ENCODE data around the gene RAP1GAP2. TPM values are rescaled to one million over a fixed set of nuclear protein-coding genes. Genes with fewer than 3 reads are reported as not detected.

The RAP1GAP2 gene
- total RNA-seq, 4 donors from 2014 or later = 4.6 to 8.0 (median 5.6) TPM

DNA sequence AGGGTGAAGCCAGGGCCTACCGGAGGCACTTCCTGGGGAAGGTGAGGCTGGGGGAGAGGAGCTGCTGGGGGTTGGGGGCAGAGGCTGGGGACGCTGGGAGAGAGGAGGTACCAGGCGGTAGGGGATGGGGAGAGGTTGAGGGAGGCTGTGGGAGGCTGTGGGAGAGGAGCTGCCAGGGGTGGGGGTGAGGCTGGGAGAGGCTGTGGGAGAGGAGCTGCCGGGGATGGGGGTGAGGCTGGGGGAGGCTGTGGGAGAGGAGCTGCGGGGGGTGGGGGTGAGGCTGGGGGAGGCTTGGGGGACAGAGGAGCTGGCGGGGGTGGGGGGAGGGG lies 167.8 kb downstream of the RAP1GAP2 start:
- ATAC-seq (ENCODE audit: low FRiP score) (no peak), DNase-seq (ENCODE audit: low spot score) (no peak)
- TF ChIP-seq, protein P1, sequence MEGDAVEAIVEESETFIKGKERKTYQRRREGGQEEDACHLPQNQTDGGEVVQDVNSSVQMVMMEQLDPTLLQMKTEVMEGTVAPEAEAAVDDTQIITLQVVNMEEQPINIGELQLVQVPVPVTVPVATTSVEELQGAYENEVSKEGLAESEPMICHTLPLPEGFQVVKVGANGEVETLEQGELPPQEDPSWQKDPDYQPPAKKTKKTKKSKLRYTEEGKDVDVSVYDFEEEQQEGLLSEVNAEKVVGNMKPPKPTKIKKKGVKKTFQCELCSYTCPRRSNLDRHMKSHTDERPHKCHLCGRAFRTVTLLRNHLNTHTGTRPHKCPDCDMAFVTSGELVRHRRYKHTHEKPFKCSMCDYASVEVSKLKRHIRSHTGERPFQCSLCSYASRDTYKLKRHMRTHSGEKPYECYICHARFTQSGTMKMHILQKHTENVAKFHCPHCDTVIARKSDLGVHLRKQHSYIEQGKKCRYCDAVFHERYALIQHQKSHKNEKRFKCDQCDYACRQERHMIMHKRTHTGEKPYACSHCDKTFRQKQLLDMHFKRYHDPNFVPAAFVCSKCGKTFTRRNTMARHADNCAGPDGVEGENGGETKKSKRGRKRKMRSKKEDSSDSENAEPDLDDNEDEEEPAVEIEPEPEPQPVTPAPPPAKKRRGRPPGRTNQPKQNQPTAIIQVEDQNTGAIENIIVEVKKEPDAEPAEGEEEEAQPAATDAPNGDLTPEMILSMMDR (IDR thresholded peaks at IDR 0.05) = no peak

DNA sequence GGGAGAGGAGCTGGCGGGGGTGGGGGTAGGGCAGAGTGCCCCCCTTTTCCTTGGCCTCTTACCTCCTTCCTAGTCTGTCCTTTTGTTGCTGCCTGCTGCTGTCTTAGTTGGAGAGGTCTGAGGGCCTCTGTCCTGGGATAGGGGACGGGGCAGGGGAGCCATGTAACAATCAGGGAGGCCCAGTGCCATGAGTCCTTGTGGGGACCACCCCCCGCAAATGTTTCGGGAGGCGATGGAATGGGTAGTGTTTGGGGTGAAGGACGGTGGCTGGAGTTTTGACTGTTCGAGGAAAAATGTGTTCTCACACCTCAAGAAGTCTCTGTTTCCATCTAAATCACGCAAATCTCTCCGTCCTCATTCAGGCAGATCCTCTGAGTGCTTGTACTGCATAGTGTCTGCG lies 168.1 kb downstream of the RAP1GAP2 start:
- ATAC-seq (ENCODE audit: low FRiP score) (no peak), DNase-seq (ENCODE audit: low spot score) (no peak)
- TF ChIP-seq, protein P1 (IDR thresholded peaks at IDR 0.05) = no peak

DNA sequence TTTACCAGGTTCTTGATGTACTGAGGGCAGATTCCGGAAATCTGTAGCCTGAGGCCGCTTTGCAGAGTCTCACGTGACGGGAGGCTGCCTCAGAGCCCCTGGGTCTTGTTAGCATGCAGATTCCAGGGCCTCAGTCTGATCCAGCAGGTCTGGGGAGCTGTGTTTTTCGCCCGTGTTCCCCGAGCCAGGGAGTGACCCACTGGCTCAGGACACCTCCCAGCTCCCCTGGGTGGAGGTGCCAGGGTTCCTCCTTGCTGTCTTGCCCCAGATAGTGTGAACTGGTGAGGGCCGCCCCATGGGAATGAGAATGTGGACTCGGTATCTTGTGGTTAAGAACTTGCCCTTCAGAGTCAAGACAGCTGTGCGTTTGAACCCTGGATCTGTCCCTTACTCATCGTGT lies 168.6 kb downstream of the RAP1GAP2 start:
- DNase-seq (ENCODE audit: low spot score) (no peak), ATAC-seq (ENCODE audit: low FRiP score) (no peak)
- TF ChIP-seq, protein P1 (IDR thresholded peaks at IDR 0.05) = no peak

- TF ChIP-seq, protein P1 (IDR thresholded peaks at IDR 0.05) = no peak
- no peak for DNase-seq (ENCODE audit: low spot score)
- ATAC-seq (ENCODE audit: low FRiP score) = no peak
These were observed 169.7 kb downstream of the RAP1GAP2 start for GRCh38 chr17:2965621-2966595.

GRCh38 chr17:2967515-2967914 lies 171.3 kb downstream of the RAP1GAP2 start:
- TF ChIP-seq, protein P1 (IDR thresholded peaks at IDR 0.05) = no peak
- ATAC-seq (ENCODE audit: low FRiP score) (no peak), DNase-seq (ENCODE audit: low spot score) (no peak)

DNA sequence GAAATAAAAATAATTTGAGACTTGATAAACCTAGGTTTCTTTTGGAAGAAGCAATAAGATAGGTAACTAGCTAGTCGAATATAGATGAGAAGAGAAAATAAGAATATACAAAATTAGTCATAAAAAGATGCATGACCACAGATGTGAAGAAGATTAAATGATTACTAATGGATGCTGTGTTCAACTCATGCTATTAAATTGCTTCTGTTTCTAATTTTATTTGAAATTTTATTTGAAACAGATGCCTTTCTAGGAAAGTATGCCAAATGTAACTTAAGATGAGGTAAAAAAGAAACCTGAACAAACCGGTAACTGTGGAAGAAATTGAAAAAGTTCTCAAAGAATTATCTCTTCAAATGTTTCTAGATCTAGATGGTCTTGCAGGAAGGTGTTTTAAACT lies 175.6 kb downstream of the RAP1GAP2 start:
- TF ChIP-seq, protein P1 (IDR thresholded peaks at IDR 0.05) = no peak
- ATAC-seq (ENCODE audit: low FRiP score) (no peak), DNase-seq (ENCODE audit: low spot score) (no peak)

DNA sequence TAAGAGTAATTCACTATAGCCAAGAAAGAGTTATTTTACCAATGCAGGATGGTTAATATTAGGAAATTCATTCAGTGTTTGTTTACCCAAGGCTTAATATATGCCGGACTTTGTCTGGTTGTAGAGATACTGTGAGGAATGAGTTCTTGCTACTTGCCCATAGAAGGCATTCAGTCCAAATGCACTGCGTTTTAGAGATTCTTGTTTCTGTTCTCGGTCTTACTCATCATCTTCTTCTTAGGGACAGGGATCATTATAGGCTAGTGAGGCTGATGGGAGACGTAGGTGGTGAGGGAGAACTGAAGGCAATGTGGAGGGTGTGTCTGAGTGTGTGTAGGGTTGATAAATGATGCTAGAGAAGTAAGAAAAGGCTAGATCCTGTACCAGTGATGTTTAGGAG lies 176.5 kb downstream of the RAP1GAP2 start:
- DNase-seq (ENCODE audit: low spot score) (no peak), ATAC-seq (ENCODE audit: low FRiP score) (no peak)
- TF ChIP-seq, protein P1 (IDR thresholded peaks at IDR 0.05) = no peak

Data from omental fat pad (tissue), 4 donors.